IPS-20b (cell line): ENCODE results near the gene HIF3A.

ENCODE experiments used
- H3K27ac ChIP-seq: one replicate; pipeline ENCODE4 v1.5.1; 2013; ENCODE audit warnings: low read length
- H3K27me3 ChIP-seq: 2 replicates; pipeline ENCODE4 v1.6.1; 2013; ENCODE audit warnings: mild to moderate bottlenecking, low read length, inconsistent platforms; ENCODE audit not compliant: insufficient read depth
- H3K36me3 ChIP-seq: 2 replicates; pipeline ENCODE4 v1.6.1; 2013; ENCODE audit warnings: low read depth, mild to moderate bottlenecking, inconsistent platforms, low read length, moderate library complexity; ENCODE audit not compliant: insufficient read depth
- H3K4me1 ChIP-seq: 2 replicates; pipeline ENCODE4 v1.6.1; 2013; ENCODE audit warnings: mild to moderate bottlenecking, control low read depth, inconsistent platforms, low read length, moderate library complexity; ENCODE audit not compliant: insufficient read depth
- H3K4me3 ChIP-seq: 2 replicates; pipeline ENCODE4 v1.5.1; 2013; ENCODE audit warnings: mild to moderate bottlenecking, low read length, inconsistent platforms
- H3K9ac ChIP-seq: 2 replicates; pipeline ENCODE4 v1.6.1; 2013; ENCODE audit warnings: low read depth, mild to moderate bottlenecking, inconsistent platforms, low read length, moderate library complexity
- H3K9me3 ChIP-seq: 2 replicates; pipeline ENCODE4 v1.6.1; 2013; ENCODE audit warnings: mild to moderate bottlenecking, low read depth, low read length, inconsistent platforms; ENCODE audit not compliant: insufficient read depth

HIF3A gene

DNA sequence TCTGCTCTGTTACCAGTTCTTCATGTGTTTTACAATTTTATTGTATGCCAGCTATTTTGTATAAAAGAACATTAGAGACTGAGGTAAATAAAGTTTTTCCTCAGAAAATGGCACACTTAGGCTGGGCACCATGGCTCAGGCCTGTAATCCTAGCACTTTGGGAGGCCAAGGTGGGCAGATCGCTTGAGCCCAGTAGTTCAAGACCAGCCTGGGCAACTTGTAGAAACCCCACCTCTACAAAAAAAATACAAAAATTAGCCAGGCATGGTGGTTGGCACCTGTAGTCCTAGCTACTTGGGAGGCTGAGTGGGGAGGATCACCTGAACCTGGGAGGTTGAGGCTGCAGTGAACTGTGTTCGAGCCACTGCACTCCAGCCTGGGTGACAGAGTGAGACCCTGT, 84.5 kb downstream of the HIF3A start:
- Histone ChIP-seq H3K4me1 (no peaks in the 10 kb centered on the region), H3K27me3 (no peaks in the 10 kb centered on the region), H3K9me3 (no peaks in the 10 kb centered on the region), H3K27ac (no peak overlapping the region), H3K9ac (no peak overlapping the region), H3K36me3 (peaks cover 95% of the 10 kb centered on the region), H3K4me3 (no peak overlapping the region)

DNA sequence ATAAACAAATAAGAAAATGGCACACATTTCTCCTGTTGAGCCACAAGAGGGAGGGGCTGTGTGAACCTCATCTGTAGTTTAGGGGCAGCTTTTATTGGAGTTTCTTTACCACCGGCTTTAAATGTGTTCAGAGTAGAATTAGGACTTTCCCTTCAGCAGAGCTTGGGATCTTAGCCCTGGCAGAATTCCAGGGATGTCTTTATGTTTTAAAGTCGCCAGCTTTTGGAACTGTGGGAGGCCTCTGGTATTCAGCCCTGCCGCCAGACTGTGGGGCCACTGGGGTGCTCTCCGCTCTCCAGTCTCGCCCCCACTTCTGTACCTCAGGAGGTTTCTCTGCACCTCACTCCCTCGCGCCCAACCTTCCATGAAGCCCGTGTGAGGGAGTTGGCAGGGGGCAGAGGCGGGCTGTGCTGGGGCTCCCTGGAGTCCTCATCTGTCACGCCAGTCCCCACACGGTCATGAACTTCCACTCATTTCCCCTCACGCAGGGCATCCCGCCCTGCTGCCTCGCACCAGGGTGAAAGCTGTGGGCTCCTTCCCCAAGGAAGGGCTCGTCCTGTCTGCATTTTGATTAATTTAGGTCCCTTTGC, 85.0 kb downstream of the HIF3A start:
- H3K4me3 ChIP-seq: no peak overlapping the region
- no peaks in the 10 kb centered on the region for H3K27me3 ChIP-seq
- H3K9ac ChIP-seq: no peak overlapping the region; the same call in 1 of the 2 replicates
- peaks cover 95% of the 10 kb centered on the region for H3K36me3 ChIP-seq
- H3K4me1 ChIP-seq: no peaks in the 10 kb centered on the region
- H3K27ac ChIP-seq: no peak overlapping the region
- H3K9me3 ChIP-seq: no peaks in the 10 kb centered on the region

DNA sequence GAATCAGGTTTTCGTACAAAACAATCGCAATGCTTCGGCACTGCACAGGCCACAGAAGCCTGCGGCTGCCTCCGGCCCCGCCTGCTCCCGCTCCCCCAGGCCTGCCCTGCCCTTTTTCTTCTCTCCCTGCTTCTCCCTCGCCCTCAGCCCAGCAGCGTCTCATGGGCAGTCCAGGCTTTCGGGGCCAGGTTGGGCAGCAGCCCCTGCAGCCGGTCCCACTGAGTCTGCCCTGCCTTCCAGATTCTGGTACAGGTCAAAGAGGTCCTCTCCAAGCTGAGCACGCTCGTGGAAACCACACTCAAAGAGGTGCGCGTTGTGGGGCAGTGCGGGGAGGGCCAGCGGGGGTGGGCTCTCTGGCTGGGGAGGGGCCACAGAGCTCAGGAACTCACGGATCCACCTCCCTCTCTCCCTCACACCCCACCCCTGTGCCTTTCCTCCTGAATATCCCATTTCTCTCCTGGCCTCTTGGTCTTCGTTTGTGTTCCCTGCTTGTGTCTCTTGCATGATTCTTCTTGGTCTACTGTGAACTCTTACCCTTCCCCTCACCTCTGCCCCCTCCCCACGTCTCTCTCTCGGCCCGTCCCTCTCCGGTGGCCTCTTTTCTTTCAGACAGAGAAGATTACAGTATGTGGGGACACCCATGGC, 86.5 kb downstream of the HIF3A start:
- H3K27ac ChIP-seq: no peak overlapping the region
- no peaks in the 10 kb centered on the region for H3K27me3 ChIP-seq
- no peaks in the 10 kb centered on the region for H3K4me1 ChIP-seq
- no peak overlapping the region for H3K9ac ChIP-seq
- no peak overlapping the region for H3K4me3 ChIP-seq
- H3K36me3 ChIP-seq: peaks cover 95% of the 10 kb centered on the region
- H3K9me3 ChIP-seq: no peaks in the 10 kb centered on the region

DNA sequence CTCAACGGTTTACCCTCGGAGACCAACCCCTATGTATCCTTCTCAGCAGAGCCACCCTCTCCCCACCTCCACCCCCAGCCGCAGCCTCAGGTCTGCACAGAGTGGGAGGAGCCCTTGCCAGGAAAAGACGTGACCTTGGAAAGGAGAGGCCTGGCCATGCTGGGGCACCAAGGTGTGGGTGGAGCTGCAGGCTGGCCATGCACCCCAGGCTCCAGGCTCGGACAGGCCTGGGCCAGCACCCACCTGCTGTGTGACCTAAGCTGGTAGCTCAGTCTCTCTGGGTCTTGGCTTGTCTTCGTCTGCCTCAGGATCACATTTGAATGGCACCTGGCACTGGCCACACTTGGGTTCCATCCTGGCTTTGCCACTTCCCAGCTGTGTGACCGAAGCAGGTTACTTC, 87.0 kb downstream of the HIF3A start:
- Histone ChIP-seq H3K9me3 (no peaks in the 10 kb centered on the region), H3K9ac (no peak overlapping the region), H3K4me1 (no peaks in the 10 kb centered on the region), H3K27ac (no peak overlapping the region), H3K36me3 (peaks cover 96% of the 10 kb centered on the region), H3K27me3 (no peaks in the 10 kb centered on the region), H3K4me3 (no peak overlapping the region)

DNA sequence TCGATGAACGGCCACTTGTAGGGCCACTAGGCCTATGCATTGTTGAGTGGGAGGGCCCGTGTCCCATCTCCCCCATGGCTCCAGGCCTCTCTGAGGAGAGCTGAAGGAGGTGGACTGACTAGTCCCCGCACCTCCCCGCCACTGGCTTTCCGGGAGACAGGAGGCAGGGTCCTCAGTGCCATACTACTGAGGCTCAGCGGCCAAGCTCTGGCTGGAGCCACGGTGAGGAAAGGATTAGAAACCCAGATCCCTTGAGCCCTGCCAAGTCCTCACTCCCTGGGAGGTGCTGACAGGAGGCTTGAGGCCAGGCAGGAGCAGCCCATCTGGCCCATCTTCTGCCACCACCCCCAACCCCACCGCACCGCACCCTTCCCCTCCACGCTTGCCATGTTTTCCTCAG, 87.6 kb downstream of the HIF3A start:
- peaks cover 96% of the 10 kb centered on the region for H3K36me3 ChIP-seq
- no peaks in the 10 kb centered on the region for H3K27me3 ChIP-seq
- no peaks in the 10 kb centered on the region for H3K4me1 ChIP-seq
- H3K4me3 ChIP-seq: no peak overlapping the region
- no peak overlapping the region for H3K9ac ChIP-seq
- no peaks in the 10 kb centered on the region for H3K9me3 ChIP-seq
- no peak overlapping the region for H3K27ac ChIP-seq

DNA sequence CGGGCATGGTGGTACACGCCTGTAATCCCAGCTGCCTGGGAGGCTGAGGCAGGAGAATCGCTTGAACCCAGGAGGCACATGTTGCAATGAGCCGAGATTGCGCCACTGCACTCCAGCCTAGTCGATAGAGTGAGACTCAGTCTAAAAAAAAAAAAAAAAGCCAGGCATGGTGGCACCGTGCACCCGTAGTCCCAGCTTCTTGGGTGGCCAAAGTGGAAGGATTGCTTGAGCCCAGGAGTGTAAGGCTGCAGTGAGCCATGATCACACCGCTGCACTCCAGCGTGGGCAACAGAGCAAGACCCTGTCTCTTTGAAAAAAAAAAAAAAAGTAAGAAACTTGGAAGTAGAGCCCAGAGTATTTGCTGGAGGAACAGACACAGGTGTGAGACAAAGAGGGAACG, 88.8 kb downstream of the HIF3A start:
- no peaks in the 10 kb centered on the region for H3K4me1 ChIP-seq
- no peak overlapping the region for H3K4me3 ChIP-seq
- H3K9me3 ChIP-seq: no peaks in the 10 kb centered on the region
- no peaks in the 10 kb centered on the region for H3K27me3 ChIP-seq
- no peak overlapping the region for H3K27ac ChIP-seq
- H3K9ac ChIP-seq: no peak overlapping the region
- peaks cover 92% of the 10 kb centered on the region for H3K36me3 ChIP-seq

DNA sequence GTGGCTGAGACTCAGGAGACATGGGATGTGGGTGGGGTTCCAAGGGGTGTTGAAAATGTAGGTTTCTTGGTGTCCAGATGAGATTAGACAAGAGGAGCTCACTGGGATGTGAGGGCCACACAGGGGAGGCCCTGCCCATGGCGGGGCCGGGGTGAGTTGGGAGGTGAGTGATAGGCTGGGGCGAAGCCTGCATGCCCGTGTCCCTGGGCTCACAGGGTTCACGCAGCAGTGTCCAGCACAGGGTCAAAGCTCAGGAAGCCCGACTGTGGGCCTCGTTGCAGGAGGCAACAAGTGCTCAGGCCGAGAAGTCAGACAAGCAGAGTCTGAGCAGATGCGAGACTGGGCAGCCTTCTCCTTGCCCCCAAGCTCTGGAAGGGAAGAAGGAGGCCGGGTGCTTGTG, 89.3 kb downstream of the HIF3A start:
- no peak overlapping the region for H3K9ac ChIP-seq
- no peaks in the 10 kb centered on the region for H3K27me3 ChIP-seq
- no peak overlapping the region for H3K27ac ChIP-seq
- no peaks in the 10 kb centered on the region for H3K9me3 ChIP-seq
- H3K4me1 ChIP-seq: no peaks in the 10 kb centered on the region
- H3K4me3 ChIP-seq: no peak overlapping the region
- peaks cover 92% of the 10 kb centered on the region for H3K36me3 ChIP-seq

DNA sequence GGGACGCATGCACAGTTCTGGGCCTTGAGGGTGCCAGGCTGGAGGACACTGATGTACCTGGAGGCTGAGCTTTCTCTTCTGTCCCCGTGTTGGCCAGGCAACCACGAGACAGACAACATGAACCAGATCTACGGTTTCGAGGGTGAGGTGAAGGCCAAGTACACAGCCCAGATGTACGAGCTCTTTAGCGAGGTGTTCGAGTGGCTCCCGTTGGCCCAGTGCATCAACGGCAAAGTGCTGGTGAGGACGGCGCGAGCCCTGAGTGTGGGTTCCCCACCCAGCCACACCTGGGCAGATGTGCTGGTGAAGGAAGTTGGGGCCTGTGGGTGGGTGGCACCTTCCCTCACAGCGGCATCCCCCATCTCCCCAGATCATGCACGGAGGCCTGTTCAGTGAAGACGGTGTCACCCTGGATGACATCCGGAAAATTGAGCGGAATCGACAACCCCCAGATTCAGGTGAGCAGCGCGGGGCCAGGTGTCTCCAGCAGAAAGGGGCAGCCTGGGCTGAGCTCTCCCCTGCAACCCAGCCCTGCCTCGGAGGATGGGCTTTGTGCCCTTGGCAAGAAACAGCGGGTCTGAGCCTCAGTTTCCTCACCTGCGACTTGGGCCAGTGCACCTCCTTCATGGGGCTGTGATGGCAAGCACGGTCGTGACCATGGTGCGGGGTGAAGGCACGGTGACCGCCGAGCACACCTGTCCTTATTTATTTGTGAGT, 90.3 kb downstream of the HIF3A start:
- Histone ChIP-seq H3K9me3 (no peaks in the 10 kb centered on the region), H3K36me3 (peaks cover 89% of the 10 kb centered on the region), H3K4me3 (no peak overlapping the region), H3K27ac (no peak overlapping the region), H3K27me3 (no peaks in the 10 kb centered on the region), H3K4me1 (no peaks in the 10 kb centered on the region), H3K9ac (no peak overlapping the region)

DNA sequence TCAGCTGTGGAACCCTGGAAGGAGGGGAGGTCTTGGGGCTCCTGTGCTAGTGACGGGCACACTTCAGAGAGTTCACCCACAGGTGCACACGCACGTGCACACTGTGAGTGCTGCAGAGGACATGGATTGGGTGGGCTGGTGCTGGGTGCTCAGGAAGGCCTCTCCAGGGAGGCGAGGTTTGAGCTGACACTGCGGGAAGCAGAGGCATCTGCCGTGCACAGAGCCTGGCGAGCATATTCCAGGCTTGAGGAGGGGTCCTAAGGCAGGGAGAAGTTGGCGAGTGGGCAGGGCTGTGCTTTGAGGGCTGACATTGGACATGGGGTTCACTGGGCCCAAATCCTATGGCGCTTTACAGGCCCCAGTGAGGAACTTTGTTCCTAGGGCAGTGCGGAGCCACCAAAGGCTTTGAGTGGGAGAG, 90.9 kb downstream of the HIF3A start:
- H3K36me3 ChIP-seq: peaks cover 83% of the 10 kb centered on the region
- no peak overlapping the region for H3K9ac ChIP-seq
- H3K27ac ChIP-seq: no peak overlapping the region
- no peaks in the 10 kb centered on the region for H3K9me3 ChIP-seq
- no peaks in the 10 kb centered on the region for H3K4me1 ChIP-seq
- H3K27me3 ChIP-seq: no peaks in the 10 kb centered on the region
- no peak overlapping the region for H3K4me3 ChIP-seq

DNA sequence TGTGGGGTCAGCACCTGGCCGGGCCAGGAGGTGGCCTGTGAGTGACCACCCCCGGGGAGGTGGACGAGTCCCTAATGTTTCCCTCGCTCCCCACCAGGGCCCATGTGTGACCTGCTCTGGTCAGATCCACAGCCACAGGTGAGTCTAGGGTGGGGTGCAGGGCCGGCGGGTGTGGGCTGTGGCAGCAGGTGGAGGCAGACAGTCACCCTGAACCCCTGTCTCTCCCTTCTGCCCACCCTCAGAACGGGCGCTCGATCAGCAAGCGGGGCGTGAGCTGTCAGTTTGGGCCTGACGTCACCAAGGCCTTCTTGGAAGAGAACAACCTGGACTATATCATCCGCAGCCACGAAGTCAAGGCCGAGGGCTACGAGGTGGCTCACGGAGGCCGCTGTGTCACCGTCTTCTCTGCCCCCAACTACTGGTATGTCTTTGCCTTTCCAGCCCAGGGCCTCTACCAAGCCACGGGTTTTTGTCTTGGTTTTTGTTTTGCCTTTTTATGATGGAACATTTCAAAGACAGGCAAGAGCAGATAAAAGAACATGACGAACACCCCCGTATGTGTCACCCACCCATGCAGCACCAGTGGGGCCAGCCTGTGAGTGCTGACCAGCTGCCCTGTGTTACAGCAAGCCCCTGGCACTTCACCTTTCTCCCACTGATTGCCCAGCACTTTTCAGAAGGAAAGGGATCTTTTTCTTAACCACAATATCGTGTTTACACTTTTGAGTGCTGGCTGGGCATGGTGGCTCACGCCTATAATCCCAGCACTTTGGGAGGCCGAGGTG, 91.7 kb downstream of the HIF3A start:
- Histone ChIP-seq H3K9me3 (no peaks in the 10 kb centered on the region), H3K4me1 (no peaks in the 10 kb centered on the region), H3K27me3 (no peaks in the 10 kb centered on the region), H3K27ac (no peak overlapping the region), H3K9ac (no peak overlapping the region), H3K4me3 (no peak overlapping the region), H3K36me3 (peaks cover 80% of the 10 kb centered on the region)

DNA sequence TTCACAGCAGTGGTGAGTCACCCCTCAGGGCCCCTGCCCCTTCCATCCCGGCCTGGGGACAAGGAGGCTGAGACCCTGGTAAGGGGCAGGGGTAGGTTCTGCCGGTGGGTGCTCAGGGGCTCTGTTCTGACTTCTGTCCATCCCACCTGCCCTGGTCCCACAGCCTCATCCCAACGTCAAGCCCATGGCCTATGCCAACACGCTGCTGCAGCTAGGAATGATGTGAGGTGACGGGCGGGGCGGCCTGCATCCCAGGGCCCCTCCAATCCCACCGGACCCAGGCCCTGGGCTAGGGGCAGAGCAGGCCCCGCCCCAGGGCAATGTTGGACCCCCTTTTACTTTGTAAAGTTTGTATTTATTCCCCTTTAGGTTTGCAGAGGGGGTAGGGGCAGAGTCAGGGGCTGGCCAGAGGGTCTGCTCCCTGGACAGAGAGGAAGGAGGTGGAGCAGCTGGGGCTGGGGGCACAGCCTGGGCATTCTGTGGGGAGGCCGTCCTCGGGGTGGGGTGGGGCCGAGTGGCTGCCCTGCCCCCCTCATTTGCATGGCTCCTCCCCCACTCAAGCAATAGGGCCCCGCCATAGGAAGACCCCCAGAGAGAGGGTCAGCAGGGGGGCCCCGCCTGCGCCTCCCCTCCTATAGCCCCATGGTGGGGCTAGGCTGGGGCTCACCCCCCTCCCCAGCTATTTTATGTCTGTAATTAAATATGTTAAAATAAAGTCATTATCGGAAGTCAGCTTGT, 93.4 kb downstream of the HIF3A start:
- Histone ChIP-seq H3K4me1 (no peaks in the 10 kb centered on the region), H3K9ac (no peak overlapping the region), H3K27me3 (no peaks in the 10 kb centered on the region), H3K9me3 (no peaks in the 10 kb centered on the region), H3K4me3 (no peak overlapping the region), H3K36me3 (peaks cover 62% of the 10 kb centered on the region), H3K27ac (no peak overlapping the region)
